ENCODE measurements around the gene CBFB. TPM values are rescaled to one million over a fixed set of nuclear protein-coding genes. Genes with fewer than 3 reads are reported as not detected.

CBFB gene
- total and polyA plus RNA-seq, 10 donors, result 22.7 to 80.4 (median 58.4) TPM

GRCh38 chr16:67050796-67051195 is 21.8 kb downstream of the CBFB start:
- peaks cover 4 to 37% (median 16%) of the 10 kb centered on the region in 6 donors for H3K4me1 ChIP-seq
- DNase-seq, result no peak
- no peaks in the 10 kb centered on the region for H3K27me3 ChIP-seq (replicated peaks in 1 of 7)
- TF ChIP-seq CTCF (IDR thresholded peaks at IDR 0.05 in 8 of 11, conservative IDR thresholded peaks at IDR 0.05 in 3 of 11) (no peak), POLR2AphosphoS5 (IDR thresholded peaks at IDR 0.05) (no peak), POLR2A (IDR thresholded peaks at IDR 0.05) (no peak)
- intact Hi-C loops (cut with DNase I; ENCODE audit: low total_unique reads), result no loop called here
- WGBS, 5 donors, result 93 to 100% (median 99%) methylated on average over 2 of the region's 2 CpGs
- H3K27ac ChIP-seq, result no peak overlapping the region
- H3K4me3 ChIP-seq, result no peak overlapping the region
- no peaks in the 10 kb centered on the region for H3K9me3 ChIP-seq
- H3K36me3 ChIP-seq, result peaks cover 0 to 37% (median 7%) of the 10 kb centered on the region in 6 donors

GRCh38 chr16:67052399-67052798 is 23.4 kb downstream of the CBFB start:
- intact Hi-C loops (cut with DNase I; ENCODE audit: low total_unique reads), result no loop called here
- 65 to 92% (median 75%) methylated on average over 1 of the region's 1 CpG for whole genome bisulfite sequencing, 5 donors
- DNase-seq, result no peak
- TF ChIP-seq CTCF (IDR thresholded peaks at IDR 0.05 in 8 of 11, conservative IDR thresholded peaks at IDR 0.05 in 3 of 11) (no peak), POLR2A (IDR thresholded peaks at IDR 0.05) (no peak), POLR2AphosphoS5 (IDR thresholded peaks at IDR 0.05) (no peak)
- peak overlapping the region in 2 of 8 donors; percentile 13 to 52 for H3K27ac ChIP-seq
- H3K4me3 ChIP-seq, result no peak overlapping the region
- no peaks in the 10 kb centered on the region for H3K9me3 ChIP-seq
- H3K27me3 ChIP-seq (replicated peaks in 1 of 7), result no peaks in the 10 kb centered on the region
- H3K36me3 ChIP-seq, result peaks cover 0 to 22% (median 0%) of the 10 kb centered on the region in 6 donors
- peaks cover 4 to 42% (median 18%) of the 10 kb centered on the region in 6 donors for H3K4me1 ChIP-seq

GRCh38 chr16:67053767-67054334 is 24.9 kb downstream of the CBFB start:
- intact Hi-C loops (cut with DNase I; ENCODE audit: low total_unique reads), result no loop called here
- H3K4me1 ChIP-seq, result peaks cover 4 to 49% (median 18%) of the 10 kb centered on the region in 6 donors
- peak overlapping the region in 5 of 8 donors; percentile 5 to 34 (median 26) for H3K27ac ChIP-seq
- no peak for TF ChIP-seq POLR2A (IDR thresholded peaks at IDR 0.05)
- TF ChIP-seq POLR2AphosphoS5 (IDR thresholded peaks at IDR 0.05), result no peak
- no peak for TF ChIP-seq CTCF (IDR thresholded peaks at IDR 0.05 in 8 of 11, conservative IDR thresholded peaks at IDR 0.05 in 3 of 11)
- no peak for DNase-seq
- H3K36me3 ChIP-seq, result peaks cover 0 to 11% (median 0%) of the 10 kb centered on the region in 6 donors
- no peaks in the 10 kb centered on the region for H3K27me3 ChIP-seq (replicated peaks in 1 of 7)
- H3K4me3 ChIP-seq, result peak overlapping the region in 2 of 8 donors; percentile 3 to 40
- WGBS, 5 donors, result 53 to 70% (median 59%) methylated on average over 4 of the region's 4 CpGs
- H3K9me3 ChIP-seq, result no peaks in the 10 kb centered on the region

GRCh38 chr16:67054901-67055300 is 26.0 kb downstream of the CBFB start:
- TF ChIP-seq CTCF (IDR thresholded peaks at IDR 0.05 in 8 of 11, conservative IDR thresholded peaks at IDR 0.05 in 3 of 11) (no peak), POLR2AphosphoS5 (IDR thresholded peaks at IDR 0.05) (no peak), POLR2A (IDR thresholded peaks at IDR 0.05) (no peak)
- DNase-seq, result no peak
- H3K27ac ChIP-seq, result peak overlapping the region in 1 of 8 donors; percentile 23
- H3K4me3 ChIP-seq, result no peak overlapping the region
- H3K4me1 ChIP-seq, result peaks cover 4 to 50% (median 18%) of the 10 kb centered on the region in 6 donors
- H3K36me3 ChIP-seq, result peaks cover 0 to 11% (median 0%) of the 10 kb centered on the region in 6 donors
- intact Hi-C loops (cut with DNase I; ENCODE audit: low total_unique reads), result no loop called here
- WGBS, 5 donors, result 79 to 88% (median 85%) methylated on average over 2 of the region's 2 CpGs
- no peaks in the 10 kb centered on the region for H3K9me3 ChIP-seq
- H3K27me3 ChIP-seq (replicated peaks in 1 of 7), result no peaks in the 10 kb centered on the region
